Mesendoderm (in vitro differentiated cells): ENCODE data around the gene CUEDC1.
A peak's percentile ranks its signal among the peaks of the same experiment; 100 is the strongest.

Experiments used
- DNase-seq: peaks from one replicate; pipeline ENCODE4 v3.0.0; 2013
- H2AK5ac ChIP-seq: 2 replicates; pipeline ENCODE4 v1.6.1; 2013; ENCODE audit warnings: low read length, inconsistent platforms
- H2BK120ac ChIP-seq: 2 replicates; pipeline ENCODE4 v1.6.1; 2013; ENCODE audit warnings: low read depth, mild to moderate bottlenecking, low read length, moderate library complexity, mixed read lengths
- H2BK15ac ChIP-seq: replicated peaks from 2 replicates; pipeline ENCODE4 v1.6.1; 2013; ENCODE audit warnings: low read depth, mild to moderate bottlenecking, moderate library complexity
- H2BK5ac ChIP-seq: 2 replicates; pipeline ENCODE4 v1.6.1; 2013; ENCODE audit warnings: low read length, inconsistent platforms
- H3K18ac ChIP-seq: 2 replicates; pipeline ENCODE4 v1.6.1; 2013; ENCODE audit warnings: mild to moderate bottlenecking, low read length, mixed read lengths
- H3K23ac ChIP-seq: one replicate; pipeline ENCODE4 v1.6.1; 2013; ENCODE audit warnings: low read length
- H3K27ac ChIP-seq: 2 replicates; pipeline ENCODE4 v1.5.1; 2013; ENCODE audit warnings: low read depth, mild to moderate bottlenecking, inconsistent platforms, low read length, moderate library complexity
- H3K27me3 ChIP-seq: 2 replicates; pipeline ENCODE4 v1.6.1; 2013; ENCODE audit warnings: low read length, control low read depth, mild to moderate bottlenecking, inconsistent platforms; ENCODE audit not compliant: insufficient read depth, poor library complexity
- H3K36me3 ChIP-seq: 2 replicates; pipeline ENCODE4 v1.6.1; 2013; ENCODE audit warnings: low read length, inconsistent platforms; ENCODE audit not compliant: control insufficient read depth, insufficient read depth
- H3K4ac ChIP-seq: one replicate; pipeline ENCODE4 v1.6.1; 2013; ENCODE audit warnings: low read depth, mild to moderate bottlenecking, low read length, moderate library complexity
- H3K4me1 ChIP-seq: 2 replicates; pipeline ENCODE4 v1.6.1; 2013; ENCODE audit warnings: low read depth, low read length, inconsistent platforms; ENCODE audit not compliant: control insufficient read depth
- H3K4me2 ChIP-seq: 2 replicates; pipeline ENCODE4 v1.6.1; 2013; ENCODE audit warnings: low read length
- H3K4me3 ChIP-seq: 2 replicates; pipeline ENCODE4 v1.5.1; 2013; ENCODE audit warnings: mild to moderate bottlenecking, low read length
- H3K56ac ChIP-seq: one replicate; pipeline ENCODE4 v1.6.1; 2013; ENCODE audit warnings: low read length
- H3K79me1 ChIP-seq: 2 replicates; pipeline ENCODE4 v1.6.1; 2013; ENCODE audit warnings: low read length, inconsistent platforms
- H3K79me2 ChIP-seq: 2 replicates; pipeline ENCODE4 v1.6.1; 2013; ENCODE audit warnings: mild to moderate bottlenecking, low read length; ENCODE audit not compliant: control insufficient read depth, insufficient read depth
- H3K9ac ChIP-seq: 2 replicates; pipeline ENCODE4 v1.6.1; 2013; ENCODE audit warnings: low read length, inconsistent platforms
- H4K5ac ChIP-seq: one replicate; pipeline ENCODE4 v1.6.1; 2013; ENCODE audit warnings: low read length
- H4K8ac ChIP-seq: one replicate; pipeline ENCODE4 v1.6.1; 2013; ENCODE audit warnings: low read depth, mild to moderate bottlenecking, control low read depth, low read length, moderate library complexity
- WGBS: extraction: QIAGEN DNeasy Blood & Tissue Kit; methylation state at CpG from one replicate; pipeline ENCODE4 v1.1.7; 2013; ENCODE audit warnings: low lambda C conversion rate, missing lambda C conversion rate; ENCODE audit not compliant: insufficient coverage; ENCODE audit errors: extremely low coverage; 5-methylcytosine and 5-hydroxymethylcytosine counted together

Gene CUEDC1

DNA sequence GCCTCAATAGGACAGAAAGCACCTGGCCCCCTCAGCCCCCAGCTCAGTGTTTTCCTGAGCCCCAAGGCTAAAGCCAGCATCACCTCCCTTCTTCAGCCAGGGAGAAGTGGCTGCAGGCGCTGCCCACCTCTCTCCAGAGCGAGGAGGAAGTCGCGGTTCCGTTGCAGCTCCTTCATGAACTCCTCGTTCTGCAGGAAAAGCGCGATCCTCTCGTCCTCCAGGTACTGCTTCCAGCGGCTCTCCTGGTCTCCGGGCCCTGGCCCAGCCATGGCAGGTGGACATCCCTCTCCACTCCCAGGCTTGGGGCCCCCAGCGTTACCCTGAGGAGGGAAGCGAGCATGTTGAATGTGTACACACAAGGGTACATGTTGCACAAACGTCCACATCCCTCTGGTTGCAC lies 82.7 kb downstream of the CUEDC1 start:
- WGBS = no CpG with 5 or more reads among the region's 14 CpGs
- Histone ChIP-seq H3K4me3 (no peak overlapping the region), H3K27ac (no peak overlapping the region), H3K36me3 (no peaks in the 10 kb centered on the region), H3K4me1 (peaks cover 31% of the 10 kb centered on the region), H4K5ac (no peak overlapping the region), H2AK5ac (no peak overlapping the region), H3K18ac (no peak overlapping the region), H3K4ac (no peak overlapping the region), H3K23ac (no peak overlapping the region), H3K9ac (no peak overlapping the region), H3K79me1 (peaks cover 2% of the 10 kb centered on the region), H4K8ac (no peak overlapping the region), H3K79me2 (no peaks in the 10 kb centered on the region), H2BK120ac (no peak overlapping the region), H3K56ac (no peak overlapping the region), H3K27me3 (no peaks in the 10 kb centered on the region), H3K4me2 (no peak overlapping the region), H2BK15ac (no peak overlapping the region), H2BK5ac (no peak overlapping the region)
- DNase-seq = no peak

DNA sequence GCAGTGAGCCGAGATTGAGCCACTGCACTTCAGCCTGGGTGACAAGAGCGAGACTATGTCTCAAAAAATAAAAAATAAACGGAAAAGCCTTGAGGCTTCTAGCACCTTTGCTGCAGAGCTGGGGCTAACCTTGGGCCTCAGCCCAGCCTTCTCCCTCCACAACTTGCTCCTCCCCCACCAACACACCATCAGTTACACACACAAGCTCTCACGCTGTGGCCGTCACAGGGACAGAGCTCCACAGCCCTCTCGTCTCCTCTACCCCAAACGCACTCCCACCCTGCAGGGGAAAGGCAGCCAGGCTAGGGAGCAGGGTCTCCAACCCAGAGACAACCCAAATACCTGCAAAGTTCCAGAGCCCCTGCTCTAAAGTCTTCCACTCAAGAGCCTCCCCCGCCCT lies 83.3 kb downstream of the CUEDC1 start:
- WGBS = no CpG with 5 or more reads among the region's 8 CpGs
- H3K27me3 ChIP-seq = no peaks in the 10 kb centered on the region
- no peaks in the 10 kb centered on the region for H3K36me3 ChIP-seq
- no peak overlapping the region for H2BK15ac ChIP-seq
- no peak overlapping the region for H4K5ac ChIP-seq
- H3K79me1 ChIP-seq = peaks cover 2% of the 10 kb centered on the region
- no peak overlapping the region for H3K18ac ChIP-seq
- peaks cover 31% of the 10 kb centered on the region for H3K4me1 ChIP-seq
- no peak overlapping the region for H2BK120ac ChIP-seq
- H3K4me3 ChIP-seq = no peak overlapping the region
- DNase-seq = no peak
- H3K9ac ChIP-seq = no peak overlapping the region
- no peak overlapping the region for H3K4me2 ChIP-seq
- H2BK5ac ChIP-seq = no peak overlapping the region
- H3K23ac ChIP-seq = no peak overlapping the region
- H3K56ac ChIP-seq = no peak overlapping the region
- no peak overlapping the region for H3K4ac ChIP-seq
- no peak overlapping the region for H4K8ac ChIP-seq
- H2AK5ac ChIP-seq = no peak overlapping the region
- H3K79me2 ChIP-seq = no peaks in the 10 kb centered on the region
- H3K27ac ChIP-seq = no peak overlapping the region

DNA sequence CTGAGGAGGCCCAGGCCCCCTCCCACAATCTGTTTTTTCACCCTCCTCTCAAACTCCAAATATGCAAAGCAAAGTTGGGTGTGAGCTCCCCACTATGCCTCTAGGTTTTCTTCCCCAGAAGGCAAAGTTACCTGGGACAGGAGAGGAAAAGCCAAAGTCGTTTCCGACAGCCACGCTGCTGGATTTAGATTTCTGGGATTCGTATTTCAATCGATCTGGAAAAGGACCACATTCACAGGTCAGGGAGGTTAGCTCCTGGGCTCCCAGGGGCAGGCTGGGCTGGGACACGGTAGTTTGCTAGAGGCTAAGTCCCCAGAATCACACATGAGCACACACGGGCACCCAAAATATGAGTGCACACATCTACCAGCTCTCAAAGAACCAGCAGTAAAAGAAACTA lies 84.1 kb downstream of the CUEDC1 start:
- H3K36me3 ChIP-seq = no peaks in the 10 kb centered on the region
- no peak overlapping the region for H3K56ac ChIP-seq
- DNase-seq = no peak
- H2AK5ac ChIP-seq = no peak overlapping the region
- no peak overlapping the region for H2BK120ac ChIP-seq
- H3K4ac ChIP-seq = no peak overlapping the region
- H3K79me1 ChIP-seq = peaks cover 2% of the 10 kb centered on the region
- no peak overlapping the region for H3K4me3 ChIP-seq
- peaks cover 27% of the 10 kb centered on the region for H3K4me1 ChIP-seq
- H4K8ac ChIP-seq = no peak overlapping the region
- no peak overlapping the region for H3K27ac ChIP-seq
- no peak overlapping the region for H3K9ac ChIP-seq
- H2BK5ac ChIP-seq = no peak overlapping the region
- H3K18ac ChIP-seq = no peak overlapping the region
- no peaks in the 10 kb centered on the region for H3K79me2 ChIP-seq
- no peak overlapping the region for H3K4me2 ChIP-seq
- WGBS = no CpG with 5 or more reads among the region's 7 CpGs
- H3K27me3 ChIP-seq = no peaks in the 10 kb centered on the region
- no peak overlapping the region for H4K5ac ChIP-seq
- H3K23ac ChIP-seq = no peak overlapping the region
- H2BK15ac ChIP-seq = no peak overlapping the region

DNA sequence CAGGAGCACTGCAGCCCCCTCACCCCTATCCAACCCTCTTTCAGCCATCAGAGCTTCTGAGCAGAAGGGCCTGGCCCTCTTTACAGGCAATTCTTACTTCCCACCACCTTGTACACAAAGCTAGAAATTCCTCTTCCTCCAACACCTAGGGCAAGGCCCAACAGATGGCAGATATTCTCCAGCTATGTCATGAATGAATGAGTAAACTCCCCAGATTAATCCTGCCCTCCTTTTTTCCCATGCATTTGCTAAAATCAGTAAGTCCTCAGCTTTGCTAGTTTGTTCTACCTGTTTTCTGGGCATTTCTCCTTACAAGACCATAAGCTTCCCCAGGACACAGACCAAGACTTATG lies 85.0 kb downstream of the CUEDC1 start:
- Histone ChIP-seq H4K8ac (no peak overlapping the region), H3K18ac (no peak overlapping the region), H3K4me1 (peaks cover 18% of the 10 kb centered on the region), H2BK5ac (no peak overlapping the region), H3K4me2 (no peak overlapping the region), H2BK15ac (no peak overlapping the region), H3K36me3 (no peaks in the 10 kb centered on the region), H3K4me3 (no peak overlapping the region), H2AK5ac (no peak overlapping the region), H3K27ac (no peak overlapping the region), H3K9ac (no peak overlapping the region), H3K23ac (no peak overlapping the region), H3K79me2 (no peaks in the 10 kb centered on the region), H2BK120ac (no peak overlapping the region), H4K5ac (no peak overlapping the region), H3K56ac (no peak overlapping the region), H3K4ac (no peak overlapping the region), H3K79me1 (peaks cover 2% of the 10 kb centered on the region), H3K27me3 (no peaks in the 10 kb centered on the region)
- no peak for DNase-seq

DNA sequence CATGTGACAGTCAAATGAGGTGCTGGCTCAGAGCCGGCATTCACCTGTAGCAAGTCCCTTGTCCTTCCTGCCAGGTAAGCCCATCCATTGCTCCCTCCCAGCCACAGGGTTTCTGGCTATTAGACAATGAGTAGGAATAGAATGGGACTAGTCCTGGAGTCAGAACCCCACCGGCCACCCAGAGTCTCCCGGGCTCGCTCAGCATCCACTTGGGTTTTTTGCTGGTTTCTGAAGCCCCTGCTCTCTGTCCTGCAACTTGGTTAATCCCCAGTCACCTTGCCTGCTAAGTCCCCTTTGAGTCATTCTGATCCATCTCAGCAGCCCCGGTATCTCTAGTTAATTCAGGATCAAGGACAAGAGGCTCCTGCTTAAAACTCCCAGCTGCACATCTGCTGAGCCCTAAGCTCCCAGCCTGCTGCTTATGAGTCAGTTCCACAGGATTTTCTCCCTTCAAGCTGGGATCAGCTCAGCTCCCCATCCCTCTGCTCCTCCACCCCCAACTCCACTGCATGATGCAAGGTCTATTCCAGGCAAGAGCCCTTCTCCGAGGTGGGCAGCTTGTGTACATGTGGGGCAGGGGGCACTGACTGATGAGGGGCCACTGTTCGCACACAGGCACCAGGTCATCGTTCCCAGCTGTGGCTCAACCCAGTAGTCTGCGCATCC lies 85.5 kb downstream of the CUEDC1 start:
- Histone ChIP-seq H3K27me3 (no peaks in the 10 kb centered on the region), H3K4me3 (no peak overlapping the region), H3K4me1 (peaks cover 13% of the 10 kb centered on the region), H3K79me2 (no peaks in the 10 kb centered on the region), H3K4me2 (no peak overlapping the region), H3K9ac (no peak overlapping the region), H3K56ac (no peak overlapping the region), H3K27ac (no peak overlapping the region), H2BK15ac (no peak overlapping the region), H3K4ac (no peak overlapping the region), H3K79me1 (peaks cover 2% of the 10 kb centered on the region), H3K36me3 (no peaks in the 10 kb centered on the region), H4K8ac (no peak overlapping the region), H3K18ac (no peak overlapping the region), H2BK120ac (no peak overlapping the region), H3K23ac (peak overlapping the region; percentile 3), H2AK5ac (no peak overlapping the region), H4K5ac (no peak overlapping the region), H2BK5ac (no peak overlapping the region)
- no peak for DNase-seq
- no CpG with 5 or more reads among the region's 9 CpGs for WGBS

DNA sequence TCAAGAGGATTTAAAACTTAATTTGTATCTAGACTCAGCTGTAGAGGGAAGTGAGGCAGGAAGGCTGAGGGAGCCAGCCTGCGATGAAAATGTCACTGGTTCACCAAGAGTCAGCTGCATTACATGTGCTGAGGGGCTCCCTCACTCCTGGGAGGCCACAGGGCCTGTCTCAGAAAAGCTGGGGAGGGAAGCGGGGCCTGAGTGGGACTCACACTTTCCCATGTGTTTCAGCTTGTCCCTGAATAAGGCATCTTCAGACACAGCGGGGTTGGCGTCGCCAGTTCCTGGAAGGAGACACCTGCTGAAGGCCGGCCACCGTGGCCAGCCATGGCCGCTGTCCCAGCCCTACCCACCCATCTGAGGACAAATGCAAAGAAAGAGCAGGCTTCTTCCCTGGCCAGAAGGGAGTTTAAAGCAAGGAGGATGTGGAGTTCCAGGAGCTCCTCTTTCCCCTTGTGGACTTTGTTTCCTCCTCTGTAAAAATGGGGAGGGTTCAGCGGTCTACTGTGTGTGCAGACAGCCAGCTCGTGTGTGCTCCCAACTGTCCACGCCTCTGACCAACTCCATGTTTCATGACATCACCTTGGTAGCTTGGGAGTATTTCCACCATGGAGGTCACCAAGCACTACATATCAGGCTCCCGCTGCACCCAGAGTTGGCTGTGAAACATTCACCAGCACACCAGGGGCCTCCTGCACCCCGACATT lies 86.1 kb downstream of the CUEDC1 start:
- no peak overlapping the region for H3K4me3 ChIP-seq
- H3K23ac ChIP-seq = peak overlapping the region; percentile 3
- H3K56ac ChIP-seq = peak overlapping the region; percentile 74
- H4K8ac ChIP-seq = no peak overlapping the region
- H3K18ac ChIP-seq = peak overlapping the region; percentile 30
- peak overlapping the region; percentile 38 for H3K4ac ChIP-seq
- H3K79me1 ChIP-seq = peaks cover 2% of the 10 kb centered on the region
- WGBS = no CpG with 5 or more reads among the region's 13 CpGs
- no peak overlapping the region for H2BK15ac ChIP-seq
- no peak overlapping the region for H2BK120ac ChIP-seq
- H3K79me2 ChIP-seq = no peaks in the 10 kb centered on the region
- peaks cover 10% of the 10 kb centered on the region for H3K4me1 ChIP-seq
- peak overlapping the region; percentile 25 for H3K27ac ChIP-seq
- no peaks in the 10 kb centered on the region for H3K27me3 ChIP-seq
- H4K5ac ChIP-seq = no peak overlapping the region
- H2AK5ac ChIP-seq = no peak overlapping the region
- no peak overlapping the region for H3K4me2 ChIP-seq
- H3K9ac ChIP-seq = peak overlapping the region; percentile 6
- H3K36me3 ChIP-seq = no peaks in the 10 kb centered on the region
- no peak for DNase-seq
- H2BK5ac ChIP-seq = peak overlapping the region; percentile 31
